Mesenchymal stem cell (in vitro differentiated cells and primary cell): ENCODE data around the gene SLC24A3.

Experiments used
- DNase-seq: peaks from one replicate; pipeline ENCODE4 v3.0.0-alpha.2; 2013
- H2AFZ ChIP-seq: one replicate; pipeline ENCODE4 v1.6.1; 2013; ENCODE audit warnings: low read depth, mild to moderate bottlenecking, control low read depth, inconsistent platforms, low read length, moderate library complexity
- H2AK5ac ChIP-seq: 2 replicates; pipeline ENCODE4 v1.6.1; 2013; ENCODE audit warnings: low read length, moderate library complexity, mild to moderate bottlenecking, inconsistent platforms; ENCODE audit not compliant: severe bottlenecking
- H2BK120ac ChIP-seq: one replicate; pipeline ENCODE4 v1.6.1; 2013; ENCODE audit warnings: low read depth, mild to moderate bottlenecking, inconsistent platforms, low read length, moderate library complexity
- H2BK12ac ChIP-seq, 2 experiments: one replicate each; pipeline ENCODE4 v1.6.1; 2013; ENCODE audit warnings: inconsistent platforms in 2 of 2, low read length in 2 of 2, mild to moderate bottlenecking in 2 of 2, moderate library complexity in 2 of 2, control low read depth in 1 of 2
- H2BK15ac ChIP-seq: one replicate; pipeline ENCODE4 v1.6.1; 2013; ENCODE audit warnings: mild to moderate bottlenecking, low read depth, inconsistent platforms; ENCODE audit not compliant: poor library complexity, severe bottlenecking
- H2BK5ac ChIP-seq: 2 replicates; pipeline ENCODE4 v1.6.1; 2013; ENCODE audit warnings: low read depth, mild to moderate bottlenecking, low read length, control low read depth, inconsistent platforms; ENCODE audit not compliant: poor library complexity, severe bottlenecking
- H3K14ac ChIP-seq, 2 experiments: one replicate each; pipeline ENCODE4 v1.6.1; 2013; ENCODE audit warnings: inconsistent platforms in 2 of 2, low read length in 2 of 2, control low read depth in 1 of 2, mild to moderate bottlenecking in 1 of 2, moderate library complexity in 1 of 2
- H3K18ac ChIP-seq, 2 experiments: one replicate each; pipeline ENCODE4 v1.6.1; 2013; ENCODE audit warnings: inconsistent platforms in 2 of 2, low read length in 2 of 2, control low read depth in 1 of 2, low read depth in 1 of 2, mild to moderate bottlenecking in 1 of 2
- H3K23ac ChIP-seq, 2 experiments: one replicate each; pipeline ENCODE4 v1.6.1; 2013; ENCODE audit warnings: inconsistent platforms in 2 of 2, low read length in 2 of 2, mild to moderate bottlenecking in 2 of 2, moderate library complexity in 2 of 2, control low read depth in 1 of 2
- H3K27ac ChIP-seq: 2 replicates; pipeline ENCODE4 v1.5.1; 2013; ENCODE audit warnings: mild to moderate bottlenecking, moderate library complexity, low read length, control low read depth, inconsistent platforms; ENCODE audit not compliant: poor library complexity, severe bottlenecking
- H3K27me3 ChIP-seq, 2 experiments: 2 replicates each; pipeline versions ENCODE4 v1.6.1 to v1.7.0; 2013; ENCODE audit warnings: low read length in 2 of 2, mild to moderate bottlenecking in 2 of 2, moderate library complexity in 2 of 2, control low read depth in 1 of 2, inconsistent platforms in 1 of 2; ENCODE audit not compliant: control insufficient read depth in 1 of 2, insufficient read depth in 1 of 2
- H3K36me3 ChIP-seq, 2 experiments: 2 replicates each; pipeline versions ENCODE4 v1.6.1 to v1.7.0; 2013; ENCODE audit warnings: low read length in 2 of 2, control low read depth in 1 of 2, inconsistent platforms in 1 of 2, low read depth in 1 of 2, mild to moderate bottlenecking in 1 of 2; ENCODE audit not compliant: insufficient read depth in 2 of 2, control insufficient read depth in 1 of 2
- H3K4ac ChIP-seq, 2 experiments: one replicate each; pipeline ENCODE4 v1.6.1; 2013; ENCODE audit warnings: inconsistent platforms in 2 of 2, low read length in 2 of 2, mild to moderate bottlenecking in 2 of 2, moderate library complexity in 2 of 2, control low read depth in 1 of 2, low read depth in 1 of 2
- H3K4me1 ChIP-seq: 2 replicates; pipeline ENCODE4 v1.6.1; 2013; ENCODE audit warnings: low read depth, low read length, control low read depth; ENCODE audit not compliant: control insufficient read depth, insufficient read depth
- H3K4me2 ChIP-seq: 2 replicates; pipeline ENCODE4 v1.6.1; 2013; ENCODE audit warnings: low read length, mild to moderate bottlenecking, inconsistent platforms; ENCODE audit not compliant: poor library complexity, severe bottlenecking
- H3K4me3 ChIP-seq, 2 experiments: 2 replicates each; pipeline versions ENCODE4 v1.5.1 to v1.7.0; 2013; ENCODE audit warnings: low read length in 2 of 2, mild to moderate bottlenecking in 2 of 2, control low read depth in 1 of 2, low read depth in 1 of 2; ENCODE audit not compliant: insufficient read depth in 1 of 2
- H3K79me1 ChIP-seq: replicated peaks from 2 replicates; pipeline ENCODE4 v1.6.1; 2013; ENCODE audit warnings: mild to moderate bottlenecking, control low read depth, low read length, inconsistent platforms; ENCODE audit not compliant: poor library complexity, severe bottlenecking
- H3K9ac ChIP-seq: 2 replicates; pipeline ENCODE4 v1.7.0; 2013; ENCODE audit warnings: mild to moderate bottlenecking, low read length, moderate library complexity
- H3K9me3 ChIP-seq: 2 replicates; pipeline ENCODE4 v1.7.0; 2013; ENCODE audit warnings: mild to moderate bottlenecking, low read length; ENCODE audit not compliant: control insufficient read depth
- H4K8ac ChIP-seq: one replicate; pipeline ENCODE4 v1.6.1; 2013; ENCODE audit warnings: inconsistent platforms, mild to moderate bottlenecking, low read length, moderate library complexity
- H4K91ac ChIP-seq: one replicate; pipeline ENCODE4 v1.6.1; 2013; ENCODE audit warnings: mild to moderate bottlenecking, low read length, inconsistent platforms
- WGBS: methylation state at CpG from one replicate; pipeline ENCODE4 v1.1.7; 2013; ENCODE audit warnings: mixed read lengths; 5-methylcytosine and 5-hydroxymethylcytosine counted together

Gene SLC24A3

GRCh38 chr20:19428324-19428723, 215.9 kb downstream of the SLC24A3 start:
- no peak overlapping the region for H3K27ac ChIP-seq

GRCh38 chr20:19429538-19429937, 217.1 kb downstream of the SLC24A3 start:
- Histone ChIP-seq H2AK5ac (no peak overlapping the region), H3K4ac (no peak overlapping the region), H4K91ac (no peak overlapping the region), H3K14ac (no peak overlapping the region), H3K4me2 (no peak overlapping the region), H2BK120ac (no peak overlapping the region), H2BK15ac (no peak overlapping the region), H4K8ac (no peak overlapping the region), H2AFZ (no peak overlapping the region), H3K4me3 (no peak overlapping the region), H2BK12ac (no peak overlapping the region), H2BK5ac (no peak overlapping the region), H3K18ac (no peak overlapping the region), H3K27ac (no peak overlapping the region), H3K23ac (no peak overlapping the region), H3K27me3 (peaks cover 0 to 13% of the 10 kb centered on the region in 2 experiments), H3K79me1 (no peaks in the 10 kb centered on the region), H3K9ac (no peak overlapping the region), H3K4me1 (no peaks in the 10 kb centered on the region), H3K9me3 (no peaks in the 10 kb centered on the region), H3K36me3 (no peaks in the 10 kb centered on the region)
- no peak for DNase-seq
- 65% methylated on average over 6 of the region's 7 CpGs for WGBS

More at GRCh38 chr20:19428324-19428723, 215.9 kb downstream of the SLC24A3 start:
- H3K14ac ChIP-seq = no peak overlapping the region
- H2BK12ac ChIP-seq = no peak overlapping the region
- H3K9ac ChIP-seq = no peak overlapping the region
- H3K9me3 ChIP-seq = no peaks in the 10 kb centered on the region
- H2BK120ac ChIP-seq = no peak overlapping the region
- H3K4me1 ChIP-seq = no peaks in the 10 kb centered on the region
- no peak for DNase-seq
- H3K18ac ChIP-seq = no peak overlapping the region
- no peak overlapping the region for H2BK15ac ChIP-seq
- H2BK5ac ChIP-seq = no peak overlapping the region
- 88% methylated on average over 5 of the region's 5 CpGs for whole genome bisulfite sequencing
- H3K36me3 ChIP-seq = no peaks in the 10 kb centered on the region
- no peak overlapping the region for H2AFZ ChIP-seq
- H3K4me3 ChIP-seq = no peak overlapping the region
- no peak overlapping the region for H4K8ac ChIP-seq
- H3K4ac ChIP-seq = no peak overlapping the region
- H3K79me1 ChIP-seq = no peaks in the 10 kb centered on the region
- no peak overlapping the region for H4K91ac ChIP-seq
- no peak overlapping the region for H2AK5ac ChIP-seq
- H3K4me2 ChIP-seq = no peak overlapping the region
- peaks cover 0 to 13% of the 10 kb centered on the region in 2 experiments for H3K27me3 ChIP-seq
- no peak overlapping the region for H3K23ac ChIP-seq

GRCh38 chr20:19430641-19431315, 218.3 kb downstream of the SLC24A3 start:
- Histone ChIP-seq H3K4ac (no peak overlapping the region), H2AFZ (no peak overlapping the region), H3K27ac (no peak overlapping the region), H3K23ac (no peak overlapping the region), H3K27me3 (peaks cover 0 to 13% of the 10 kb centered on the region in 2 experiments), H3K9ac (no peak overlapping the region), H3K9me3 (no peaks in the 10 kb centered on the region), H3K4me3 (no peak overlapping the region), H3K36me3 (no peaks in the 10 kb centered on the region), H2BK5ac (no peak overlapping the region), H3K14ac (no peak overlapping the region), H2AK5ac (no peak overlapping the region), H2BK12ac (no peak overlapping the region), H4K91ac (no peak overlapping the region), H3K4me1 (no peaks in the 10 kb centered on the region), H2BK15ac (no peak overlapping the region), H3K79me1 (no peaks in the 10 kb centered on the region), H3K4me2 (no peak overlapping the region), H2BK120ac (no peak overlapping the region), H3K18ac (no peak overlapping the region), H4K8ac (no peak overlapping the region)
- WGBS = 84% methylated on average over 5 of the region's 5 CpGs
- no peak for DNase-seq

- Histone ChIP-seq H3K18ac (no peak overlapping the region), H3K4me3 (no peak overlapping the region), H2BK5ac (no peak overlapping the region), H2BK12ac (no peak overlapping the region), H2AFZ (no peak overlapping the region), H3K27me3 (peaks cover 0 to 13% of the 10 kb centered on the region in 2 experiments), H3K36me3 (no peaks in the 10 kb centered on the region), H3K9ac (no peak overlapping the region), H4K91ac (no peak overlapping the region), H3K9me3 (no peaks in the 10 kb centered on the region), H2BK15ac (no peak overlapping the region), H3K27ac (no peak overlapping the region), H4K8ac (no peak overlapping the region), H3K79me1 (no peaks in the 10 kb centered on the region), H3K23ac (no peak overlapping the region), H2AK5ac (no peak overlapping the region), H3K4me1 (no peaks in the 10 kb centered on the region), H3K4me2 (no peak overlapping the region), H2BK120ac (no peak overlapping the region), H3K14ac (no peak overlapping the region), H3K4ac (no peak overlapping the region)
- no peak for DNase-seq
- WGBS = 63% methylated on average over 2 of the region's 4 CpGs
Measured at GRCh38 chr20:19431316-19431700, 218.9 kb downstream of the SLC24A3 start.
